H1 (cell line): ENCODE data around the gene STK32C.

ENCODE experiments used
- BACH1 ChIP-seq: IDR thresholded peaks from 2 replicates; pipeline ENCODE4 v1.6.1; 2012; ENCODE audit warnings: low read length, improper control_type of control experiment
- CREB1 ChIP-seq: IDR thresholded peaks from 2 replicates; pipeline ENCODE4 v1.6.1; 2012; ENCODE audit warnings: inconsistent platforms
- EP300 ChIP-seq, 2 experiments: IDR thresholded peaks; 1 replicate in 1 of 2; 2 replicates in 1 of 2; pipeline ENCODE4 v1.6.1; 2011 to 2012; ENCODE audit warnings: low read depth in 2 of 2, low read length in 2 of 2, mild to moderate bottlenecking in 2 of 2, borderline replicate concordance in 1 of 2, inconsistent platforms in 1 of 2, moderate library complexity in 1 of 2
- POLR2A ChIP-seq, 2 experiments: IDR thresholded peaks; 1 replicate in 1 of 2; 2 replicates in 1 of 2; pipeline ENCODE4 v1.6.1; 2011; ENCODE audit warnings: low read depth in 2 of 2, low read length in 2 of 2, mild to moderate bottlenecking in 2 of 2; ENCODE audit errors: control extremely low read depth in 1 of 2
- RAD21 ChIP-seq, 2 experiments: IDR thresholded peaks in 1 of 2; conservative IDR thresholded peaks in 1 of 2; 2 replicates each; pipeline ENCODE4 v1.6.1; 2011; ENCODE audit warnings: low read depth in 2 of 2, low read length in 2 of 2, improper control_type of control experiment in 1 of 2, inconsistent platforms in 1 of 2, mild to moderate bottlenecking in 1 of 2, moderate library complexity in 1 of 2
- RFX5 ChIP-seq: IDR thresholded peaks from 2 replicates; pipeline ENCODE4 v1.6.1; 2011; ENCODE audit warnings: low read depth, low read length, improper control_type of control experiment, borderline replicate concordance
- YY1 ChIP-seq: IDR thresholded peaks from 2 replicates; pipeline ENCODE4 v1.6.1; 2011; ENCODE audit warnings: low read depth, mild to moderate bottlenecking, low read length
- ZNF274 ChIP-seq: IDR thresholded peaks from 2 replicates; pipeline ENCODE4 v1.7.0; 2012; ENCODE audit warnings: low read length, borderline replicate concordance; ENCODE audit errors: extremely low read depth
- TF ChIP-seq, protein P1 (sequence below), 3 experiments: IDR thresholded peaks; 1 replicate in 2 of 3; 2 replicates in 1 of 3; pipeline versions ENCODE4 v1.5.1 to v1.6.1; 2011; ENCODE audit warnings: low read length in 3 of 3, mild to moderate bottlenecking in 3 of 3, inconsistent platforms in 2 of 3, low read depth in 1 of 3, moderate library complexity in 1 of 3; ENCODE audit not compliant: insufficient read depth in 1 of 3; ENCODE audit errors: control extremely low read depth in 1 of 3

DNA sequence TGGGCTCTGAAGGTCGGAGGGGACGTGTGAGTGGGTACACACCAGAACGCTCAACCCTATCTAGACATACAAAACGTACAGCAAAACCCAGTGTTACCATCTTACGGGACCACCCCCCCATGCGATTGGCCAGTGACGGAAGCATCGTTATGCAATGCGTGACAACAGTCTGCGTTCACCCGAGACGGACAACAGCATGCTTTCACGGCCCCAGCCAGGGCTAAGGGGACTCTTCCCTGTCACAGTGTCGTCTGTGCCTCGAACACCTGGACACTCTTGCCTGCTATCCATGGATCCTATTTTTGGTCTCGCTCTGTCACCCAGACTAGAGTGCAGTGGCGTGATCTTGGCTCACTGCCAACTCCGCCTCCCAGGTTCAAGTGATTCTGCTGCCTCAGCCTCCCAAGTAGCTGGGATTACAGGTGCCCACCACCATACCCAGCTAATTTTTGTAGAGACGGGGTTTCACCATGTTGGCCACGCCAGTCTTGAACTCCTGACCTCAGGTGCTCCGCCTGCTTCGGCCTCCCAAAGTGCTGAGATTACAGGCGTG, 97.7 kb downstream of the STK32C start:
- TF ChIP-seq EP300 (IDR thresholded peaks at IDR 0.05; ENCODE audit: borderline replicate concordance in 1 of 2, low read depth in 2 of 2, low read length in 2 of 2), result no peak
- no peak for TF ChIP-seq RFX5
- TF ChIP-seq, protein P1, sequence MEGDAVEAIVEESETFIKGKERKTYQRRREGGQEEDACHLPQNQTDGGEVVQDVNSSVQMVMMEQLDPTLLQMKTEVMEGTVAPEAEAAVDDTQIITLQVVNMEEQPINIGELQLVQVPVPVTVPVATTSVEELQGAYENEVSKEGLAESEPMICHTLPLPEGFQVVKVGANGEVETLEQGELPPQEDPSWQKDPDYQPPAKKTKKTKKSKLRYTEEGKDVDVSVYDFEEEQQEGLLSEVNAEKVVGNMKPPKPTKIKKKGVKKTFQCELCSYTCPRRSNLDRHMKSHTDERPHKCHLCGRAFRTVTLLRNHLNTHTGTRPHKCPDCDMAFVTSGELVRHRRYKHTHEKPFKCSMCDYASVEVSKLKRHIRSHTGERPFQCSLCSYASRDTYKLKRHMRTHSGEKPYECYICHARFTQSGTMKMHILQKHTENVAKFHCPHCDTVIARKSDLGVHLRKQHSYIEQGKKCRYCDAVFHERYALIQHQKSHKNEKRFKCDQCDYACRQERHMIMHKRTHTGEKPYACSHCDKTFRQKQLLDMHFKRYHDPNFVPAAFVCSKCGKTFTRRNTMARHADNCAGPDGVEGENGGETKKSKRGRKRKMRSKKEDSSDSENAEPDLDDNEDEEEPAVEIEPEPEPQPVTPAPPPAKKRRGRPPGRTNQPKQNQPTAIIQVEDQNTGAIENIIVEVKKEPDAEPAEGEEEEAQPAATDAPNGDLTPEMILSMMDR (IDR thresholded peaks at IDR 0.05; ENCODE audit: control extremely low read depth in 1 of 3, insufficient read depth in 1 of 3, low read depth in 1 of 3, low read length in 3 of 3), result no peak
- no peak for TF ChIP-seq RAD21 (IDR thresholded peaks at IDR 0.05 in 1 of 2, conservative IDR thresholded peaks at IDR 0.05 in 1 of 2; ENCODE audit: low read depth in 2 of 2, low read length in 2 of 2)
- TF ChIP-seq CREB1, result no peak
- no peak for TF ChIP-seq ZNF274
- TF ChIP-seq POLR2A (IDR thresholded peaks at IDR 0.05; ENCODE audit: control extremely low read depth in 1 of 2, low read depth in 2 of 2, low read length in 2 of 2), result no peak
- no peak for TF ChIP-seq YY1
- no peak for TF ChIP-seq BACH1
